Measurements from ENCODE around the gene CERS2.

Gene CERS2, protein sequence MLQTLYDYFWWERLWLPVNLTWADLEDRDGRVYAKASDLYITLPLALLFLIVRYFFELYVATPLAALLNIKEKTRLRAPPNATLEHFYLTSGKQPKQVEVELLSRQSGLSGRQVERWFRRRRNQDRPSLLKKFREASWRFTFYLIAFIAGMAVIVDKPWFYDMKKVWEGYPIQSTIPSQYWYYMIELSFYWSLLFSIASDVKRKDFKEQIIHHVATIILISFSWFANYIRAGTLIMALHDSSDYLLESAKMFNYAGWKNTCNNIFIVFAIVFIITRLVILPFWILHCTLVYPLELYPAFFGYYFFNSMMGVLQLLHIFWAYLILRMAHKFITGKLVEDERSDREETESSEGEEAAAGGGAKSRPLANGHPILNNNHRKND

DNA sequence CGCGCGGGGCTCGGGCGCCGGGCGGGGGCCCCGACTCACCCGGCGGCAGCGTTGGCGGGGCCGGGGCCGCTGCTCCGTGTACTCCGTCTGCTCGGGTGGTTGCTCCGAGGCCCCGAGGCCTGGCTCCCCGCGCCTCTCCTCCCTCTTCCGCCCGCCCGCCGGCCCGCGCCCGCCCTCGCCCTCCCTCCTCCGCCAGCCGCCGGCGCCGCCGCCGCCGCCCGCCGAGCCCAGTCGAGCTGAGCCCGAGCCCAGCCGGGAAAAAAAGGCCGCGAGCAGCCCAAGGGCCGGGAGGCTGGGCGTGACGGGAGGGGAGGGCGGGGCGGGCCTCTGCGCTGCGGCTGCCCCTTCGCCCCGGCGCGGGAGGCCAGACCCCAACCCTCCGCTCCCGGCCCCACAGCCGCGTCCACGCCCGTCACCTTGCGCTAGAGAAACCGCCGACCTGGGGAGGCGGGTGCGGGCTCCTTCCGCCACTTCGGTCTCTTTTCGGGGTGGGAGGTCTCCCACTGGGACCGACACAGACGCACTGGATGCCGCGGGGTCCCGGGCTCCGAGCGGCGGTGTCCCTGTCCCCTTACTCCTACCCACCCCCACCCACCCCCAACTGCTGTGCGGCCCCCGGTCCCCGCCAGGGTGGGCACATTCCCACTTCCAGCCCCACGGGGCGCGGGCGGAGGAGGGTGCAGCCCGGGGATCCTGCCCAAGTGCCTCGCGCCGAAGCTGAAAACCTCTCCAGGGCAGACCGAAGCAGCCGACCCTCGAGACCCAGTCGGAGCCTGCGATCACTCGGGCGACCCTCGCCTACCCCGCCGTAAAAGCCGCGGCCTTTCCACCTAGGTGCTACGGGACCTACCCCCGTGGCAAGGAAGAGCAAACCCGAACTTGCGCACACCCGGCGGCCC, at the start of gene CERS2:
Gene CERS2 (minus strand): TSS at position 256 of the 899 bp plus-strand sequence. CDS start 5,745 bp downstream, outside the sequence.
- in situ Hi-C loops (cut with MboI; ENCODE audit: low sequenced_read_pairs) = no loop called here

DNA sequence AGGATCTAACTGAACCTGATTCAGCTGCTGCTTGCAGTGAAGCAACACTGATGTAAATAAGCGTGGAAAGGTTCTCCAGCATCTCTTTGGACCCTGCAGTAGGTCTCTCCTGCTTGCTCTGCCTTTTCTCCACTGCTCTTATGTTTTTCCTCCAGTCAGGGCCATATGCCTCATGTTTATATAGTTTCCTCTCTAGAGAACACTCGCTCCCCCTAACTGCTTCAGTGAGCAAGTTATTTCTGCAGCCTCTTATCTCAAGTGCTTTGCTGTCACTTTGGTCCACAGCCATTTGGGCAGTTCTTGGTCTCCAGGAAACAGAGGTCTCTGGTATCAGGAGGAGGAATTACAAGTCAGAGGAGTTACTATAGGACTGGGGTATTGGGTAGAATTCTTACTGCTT, 38.9 kb upstream of the CERS2 start:
- in situ Hi-C loops (cut with MboI; ENCODE audit: low sequenced_read_pairs) = no loop called here

DNA sequence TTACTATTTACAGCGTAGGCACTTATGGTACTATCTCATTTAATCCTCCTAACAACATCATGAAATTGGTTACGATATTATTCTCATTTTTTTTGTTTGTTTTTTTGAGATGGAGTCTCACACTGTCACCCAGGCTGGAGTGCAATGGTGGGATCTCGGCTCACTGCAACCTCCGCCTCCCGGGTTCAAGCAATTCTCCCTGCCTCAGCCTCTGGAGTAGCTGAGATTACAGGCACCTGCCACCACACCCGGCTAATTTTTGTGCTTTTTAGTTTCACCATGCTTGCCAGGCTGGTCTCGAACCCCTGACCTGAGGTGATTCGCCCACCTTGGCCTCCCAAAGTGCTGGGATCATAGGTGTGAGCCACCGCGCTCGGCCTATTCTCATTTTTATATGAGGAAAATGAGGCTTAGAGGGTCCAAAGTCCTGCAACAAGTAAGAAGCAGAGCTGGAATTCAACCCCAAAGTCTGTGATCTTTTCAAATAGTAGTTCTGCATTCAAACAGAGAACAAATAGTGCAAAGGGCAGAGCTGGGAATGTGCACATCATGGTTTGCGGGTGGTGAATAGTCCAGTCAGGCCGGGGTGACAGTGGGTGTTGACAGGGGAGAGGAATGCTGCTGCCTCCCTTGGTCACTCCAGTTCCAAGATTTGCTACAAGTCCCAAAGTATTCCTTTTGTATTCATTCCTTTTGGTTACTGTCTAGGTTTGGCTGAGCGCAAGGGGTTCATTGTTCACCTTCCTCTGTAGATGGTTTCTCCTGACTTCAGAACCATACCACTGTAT, 38.2 kb upstream of the CERS2 start:
- in situ Hi-C loops (cut with MboI; ENCODE audit: low sequenced_read_pairs) = no loop called here

DNA sequence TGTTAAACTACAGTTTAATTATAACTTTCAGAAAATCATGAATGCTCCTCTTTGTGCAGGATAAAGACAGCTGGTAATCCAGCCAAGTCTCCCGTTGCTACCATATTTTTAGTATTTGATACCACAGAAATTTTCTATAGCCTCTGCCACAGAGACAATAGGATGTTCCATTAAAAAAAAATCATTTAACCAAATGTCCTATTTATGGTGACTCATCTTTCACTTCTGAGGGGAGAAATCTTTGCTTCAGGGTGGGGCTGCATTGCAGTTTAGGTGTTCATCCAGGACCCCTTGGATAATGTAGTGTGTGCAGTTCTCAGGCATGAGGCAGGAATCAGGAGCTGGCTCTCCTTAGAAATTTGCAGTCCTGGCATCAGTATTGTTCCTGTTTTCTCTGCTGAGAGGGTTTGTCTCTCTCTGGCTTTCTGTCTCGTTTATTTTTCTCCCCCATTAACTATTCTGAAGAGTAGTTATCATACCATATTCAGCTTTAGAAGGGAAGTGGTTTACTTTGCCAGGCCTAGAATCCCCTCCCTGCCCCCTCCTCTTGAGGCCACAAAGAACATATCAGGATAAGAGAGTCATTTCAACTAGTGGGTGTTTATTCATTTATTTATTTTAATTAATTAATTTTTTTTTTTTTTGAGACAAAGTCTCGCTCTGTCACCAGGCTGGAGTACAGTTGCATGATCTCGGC, 36.7 kb upstream of the CERS2 start:
- in situ Hi-C loops (cut with MboI; ENCODE audit: low sequenced_read_pairs) = no loop called here

DNA sequence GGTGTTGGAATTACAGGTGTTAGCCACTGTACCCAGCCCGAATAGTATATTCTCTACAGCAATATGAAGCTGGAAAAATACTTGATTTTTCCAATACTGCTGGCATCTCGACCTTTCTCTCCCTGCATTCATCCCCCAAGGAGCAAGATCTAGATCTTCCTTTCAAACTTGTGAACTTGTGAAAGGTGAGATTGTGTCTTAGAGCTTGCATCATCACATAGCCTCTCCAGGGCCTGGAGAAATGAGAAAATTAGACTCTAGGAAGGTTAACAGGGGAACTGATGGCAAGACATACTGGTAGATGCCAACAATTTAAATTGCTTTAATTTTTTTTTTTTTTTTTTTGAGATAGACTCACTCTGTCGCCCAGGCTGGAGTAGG, 35.7 kb upstream of the CERS2 start:
- in situ Hi-C loops (cut with MboI; ENCODE audit: low sequenced_read_pairs) = no loop called here

DNA sequence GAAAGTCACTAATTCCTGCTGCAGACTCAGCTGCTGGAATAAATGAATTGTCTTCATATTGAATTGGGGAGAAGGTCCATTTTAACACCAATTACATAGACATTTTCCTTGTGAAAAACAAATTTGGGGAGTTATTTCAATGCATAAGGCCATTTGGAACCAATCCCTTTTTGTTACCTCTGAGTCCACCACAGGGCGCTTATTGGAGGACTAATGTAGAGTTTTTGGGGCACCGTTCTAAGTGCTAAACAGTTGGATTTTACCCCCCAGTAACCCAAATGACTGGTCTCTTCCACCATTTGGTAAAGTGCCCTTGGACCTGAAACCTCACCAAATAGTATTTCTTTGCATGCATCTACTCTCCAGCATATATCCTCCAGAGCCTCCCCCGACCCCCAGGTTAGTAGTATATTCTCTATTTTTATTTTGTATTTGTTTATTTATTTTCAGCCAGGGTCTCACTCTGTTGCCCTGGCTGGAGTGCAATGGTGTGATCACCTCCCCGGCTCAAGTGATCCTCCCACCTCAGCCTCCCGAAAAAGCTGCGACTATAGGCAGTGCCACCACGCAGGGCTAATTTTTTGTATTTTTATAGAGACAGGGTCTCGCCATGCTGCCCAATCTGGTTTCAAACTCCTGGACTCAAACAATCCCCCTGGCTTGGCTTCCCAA, 35.2 kb upstream of the CERS2 start:
- in situ Hi-C loops (cut with MboI; ENCODE audit: low sequenced_read_pairs) = no loop called here

DNA sequence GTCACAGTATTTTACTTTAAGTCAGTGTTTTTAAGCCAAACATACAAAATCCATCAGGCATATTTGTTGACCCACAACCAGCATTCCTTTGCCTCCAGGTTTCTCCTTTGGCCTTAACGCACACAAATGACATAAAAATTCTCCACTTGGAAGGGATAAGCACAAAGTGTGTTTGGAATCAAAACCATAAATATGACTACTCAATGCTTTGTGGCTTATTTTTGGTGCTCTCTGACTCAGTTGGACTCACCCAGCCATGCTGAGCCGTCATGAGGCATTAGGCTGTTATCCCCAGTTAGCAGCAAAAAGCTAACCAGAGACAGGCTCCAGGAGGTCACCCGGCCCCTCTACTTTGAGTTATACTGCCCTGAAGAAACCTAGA, 34.6 kb upstream of the CERS2 start:
- in situ Hi-C loops (cut with MboI; ENCODE audit: low sequenced_read_pairs) = no loop called here

DNA sequence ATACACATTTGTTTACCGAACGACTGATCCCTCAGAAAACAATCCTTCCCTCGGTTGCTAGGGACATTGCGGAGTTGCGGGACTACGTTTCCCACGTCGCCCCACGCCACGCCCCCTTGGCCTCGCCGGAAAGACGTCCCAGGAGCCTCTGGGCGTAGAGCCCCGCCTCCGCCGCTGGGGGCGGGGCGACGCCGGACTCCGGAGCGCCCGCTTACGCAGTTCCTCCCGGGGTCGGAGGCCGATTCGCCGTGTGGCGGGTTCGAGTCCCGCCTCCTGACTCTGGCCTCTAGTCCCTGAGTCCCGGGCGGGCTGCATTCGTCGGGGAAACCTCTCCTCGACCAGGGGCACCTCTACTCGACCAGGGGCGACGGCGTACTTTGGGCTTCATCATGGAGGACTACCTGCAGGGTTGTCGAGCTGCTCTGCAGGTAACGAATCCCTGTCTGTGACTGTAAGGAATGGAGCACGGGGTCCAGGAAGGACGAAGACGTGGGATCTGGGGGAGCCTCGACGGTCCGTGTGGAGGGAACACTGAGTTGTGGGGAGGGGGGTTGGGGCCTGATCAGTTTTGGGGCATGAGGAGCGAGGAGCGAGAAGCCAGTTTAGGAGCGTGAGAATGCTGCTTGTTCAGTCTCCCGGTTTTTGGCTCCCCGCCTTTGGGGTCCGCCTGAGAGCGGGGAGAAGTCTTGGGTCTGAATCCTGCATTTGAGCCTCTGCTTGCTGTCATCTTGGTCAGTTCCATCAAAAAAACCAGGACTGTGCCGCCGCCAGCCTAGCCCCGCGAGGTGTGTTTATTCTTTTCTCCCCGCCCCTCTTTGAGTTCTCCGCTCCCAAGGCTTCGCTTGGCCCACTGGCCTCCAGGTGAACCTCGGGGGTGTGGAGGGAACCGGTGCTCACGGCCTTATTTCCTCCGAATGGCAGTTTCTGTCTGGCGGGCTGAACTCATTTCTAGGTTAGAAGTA, 33.9 kb upstream of the CERS2 start, which contains the start of gene PRUNE1:
Gene PRUNE1 (plus strand): TSS at position 206 of the 962 bp plus-strand sequence. CDS start 184 bp downstream, at position 390.
- in situ Hi-C loops (cut with MboI; ENCODE audit: low sequenced_read_pairs) = no loop called here

DNA sequence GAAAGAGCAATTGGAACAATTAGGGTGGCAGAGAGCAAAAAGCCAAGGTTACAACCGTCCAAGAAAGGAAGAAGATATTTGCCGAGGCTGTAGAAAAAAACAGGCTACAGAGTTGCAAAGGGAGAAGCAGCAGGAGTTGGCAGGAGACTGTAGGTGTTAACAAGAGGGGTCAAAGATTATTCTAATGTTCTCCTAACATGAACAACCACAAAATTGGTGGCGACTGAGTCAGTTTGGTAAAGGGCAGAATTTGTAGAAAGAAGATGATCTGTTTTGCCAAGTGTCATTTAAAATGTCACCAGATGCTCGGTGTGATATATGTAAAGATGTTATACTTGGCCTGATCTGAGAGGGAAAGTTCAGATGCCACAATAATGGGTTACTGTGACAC, 33.2 kb upstream of the CERS2 start:
- in situ Hi-C loops (cut with MboI; ENCODE audit: low sequenced_read_pairs) = no loop called here

DNA sequence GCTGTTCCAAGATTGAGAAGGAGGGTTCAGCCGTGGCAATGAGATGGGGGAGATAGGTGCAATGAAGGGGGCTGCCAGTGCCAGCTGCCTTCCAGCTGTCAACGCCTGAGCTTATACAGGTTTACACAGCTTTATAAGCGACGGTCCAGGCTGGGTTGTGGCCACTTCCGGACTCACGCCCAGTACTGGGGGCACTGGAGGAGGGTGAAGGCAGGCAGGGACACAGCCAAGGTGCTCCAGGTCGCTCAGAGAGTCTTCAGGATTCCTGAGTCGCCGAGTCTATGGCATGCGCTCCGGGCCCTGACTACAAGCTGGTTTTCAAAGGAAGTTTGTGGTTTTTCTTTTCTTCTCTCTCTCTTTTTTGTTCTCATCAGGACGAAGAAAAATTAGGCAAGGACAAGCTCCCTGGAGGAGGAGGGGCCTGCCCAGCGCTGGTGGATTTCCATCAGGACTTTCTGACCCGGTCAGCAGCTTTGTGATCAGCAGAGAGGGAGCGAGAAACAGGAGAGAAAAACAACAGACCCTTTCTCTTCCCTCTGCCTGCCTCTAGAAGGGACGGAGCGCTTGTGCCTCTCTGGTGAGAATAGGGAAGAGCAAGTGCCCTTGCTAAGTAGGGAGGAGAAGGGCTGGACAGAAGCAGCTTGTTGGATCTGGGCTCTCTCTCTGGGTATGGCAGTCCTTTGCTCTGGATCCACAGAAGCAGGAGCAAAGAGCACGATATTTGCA, 31.9 kb upstream of the CERS2 start, which contains the start of gene MINDY1:
Gene MINDY1 (minus strand): TSS at position 576 of the 726 bp plus-strand sequence. CDS start 4,285 bp downstream, outside the sequence.
- in situ Hi-C loops (cut with MboI; ENCODE audit: low sequenced_read_pairs) = no loop called here

DNA sequence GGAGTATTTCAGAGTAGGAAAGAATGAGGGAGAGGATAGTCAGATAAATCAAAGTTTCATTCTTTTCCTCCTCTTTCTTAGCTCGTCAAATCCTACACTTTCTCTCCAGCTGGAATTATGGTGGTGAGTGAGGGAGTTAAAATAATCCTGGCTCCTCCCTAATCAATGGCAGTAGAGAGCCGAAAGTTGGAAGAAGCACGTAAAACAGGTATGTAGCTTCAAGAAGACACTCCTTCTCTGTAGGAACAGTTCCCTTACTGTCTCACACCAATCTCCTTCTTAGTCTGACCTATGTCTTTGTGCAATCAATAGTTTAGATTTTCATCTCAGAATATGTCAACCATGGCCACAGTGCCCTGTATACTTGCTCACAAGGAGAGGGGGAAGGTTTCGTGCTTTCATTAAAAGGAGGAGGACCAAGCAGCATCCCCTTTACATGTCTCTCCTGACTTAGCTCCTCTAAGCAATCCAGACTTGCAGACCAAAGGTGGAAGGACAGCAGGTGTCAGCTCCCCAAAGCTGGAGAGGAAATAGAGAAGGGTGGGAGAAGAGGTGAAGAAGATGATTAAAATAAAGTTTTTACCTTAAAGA, 31.2 kb upstream of the CERS2 start:
- in situ Hi-C loops (cut with MboI; ENCODE audit: low sequenced_read_pairs) = no loop called here

DNA sequence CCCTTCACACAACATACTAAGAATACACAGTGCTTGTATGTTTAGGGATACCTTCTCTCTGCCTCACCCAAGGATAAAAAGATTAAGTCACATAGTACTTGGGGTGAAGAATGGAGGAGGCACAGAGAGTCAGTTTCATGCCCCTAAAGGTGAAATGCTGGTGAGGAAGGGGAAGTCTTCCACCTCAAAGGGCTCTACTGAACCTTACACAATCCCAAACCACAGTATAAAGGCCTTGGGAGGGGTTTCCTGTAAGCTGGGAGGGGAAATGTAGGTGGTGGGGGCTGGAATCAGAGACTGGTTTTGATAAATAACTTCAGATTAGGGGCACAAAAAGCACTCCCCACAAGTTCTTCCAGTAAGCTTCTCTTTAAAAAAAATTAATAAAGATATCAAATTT, 28.5 kb upstream of the CERS2 start:
- in situ Hi-C loops (cut with MboI; ENCODE audit: low sequenced_read_pairs) = no loop called here

DNA sequence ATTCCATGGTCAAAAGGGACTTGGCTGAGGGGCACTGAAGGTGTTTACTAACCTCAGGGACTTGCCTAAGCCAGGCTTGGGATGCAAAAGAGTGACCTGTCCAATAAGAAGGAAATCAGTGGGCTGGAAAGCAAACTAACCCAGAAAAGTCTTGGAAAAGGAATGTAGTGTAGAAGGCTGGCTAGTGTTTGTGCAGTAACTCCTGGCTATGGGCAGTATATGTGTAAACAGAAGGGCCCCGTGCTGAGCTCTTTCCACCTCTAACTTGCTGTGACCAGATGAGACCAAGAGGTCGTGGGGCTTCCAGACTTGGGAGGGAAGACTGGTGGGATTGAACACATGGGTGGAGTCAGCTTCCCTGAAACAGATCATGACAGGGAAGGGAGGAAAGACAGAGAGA, 28.0 kb upstream of the CERS2 start:
- in situ Hi-C loops (cut with MboI; ENCODE audit: low sequenced_read_pairs) = no loop called here

DNA sequence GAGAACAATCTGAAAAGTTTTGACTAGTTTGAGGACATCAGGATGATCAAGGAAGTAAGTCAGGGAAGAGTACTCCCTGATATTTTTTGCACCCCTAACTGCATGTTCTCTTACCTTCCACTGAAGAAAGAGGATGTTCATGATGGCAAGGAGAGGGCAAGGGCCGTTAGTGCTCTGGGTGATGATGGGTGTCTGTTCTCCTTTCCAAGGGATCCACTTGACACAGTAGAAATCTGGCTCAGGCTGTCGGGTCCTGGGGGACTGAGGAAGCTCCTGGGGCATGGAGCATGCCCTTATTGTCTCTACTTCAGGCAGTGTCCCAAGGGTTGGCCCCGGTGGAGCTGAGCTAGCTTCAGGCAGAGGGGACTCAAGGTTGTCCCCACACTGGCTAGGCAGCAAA, 27.4 kb upstream of the CERS2 start:
- in situ Hi-C loops (cut with MboI; ENCODE audit: low sequenced_read_pairs) = no loop called here

DNA sequence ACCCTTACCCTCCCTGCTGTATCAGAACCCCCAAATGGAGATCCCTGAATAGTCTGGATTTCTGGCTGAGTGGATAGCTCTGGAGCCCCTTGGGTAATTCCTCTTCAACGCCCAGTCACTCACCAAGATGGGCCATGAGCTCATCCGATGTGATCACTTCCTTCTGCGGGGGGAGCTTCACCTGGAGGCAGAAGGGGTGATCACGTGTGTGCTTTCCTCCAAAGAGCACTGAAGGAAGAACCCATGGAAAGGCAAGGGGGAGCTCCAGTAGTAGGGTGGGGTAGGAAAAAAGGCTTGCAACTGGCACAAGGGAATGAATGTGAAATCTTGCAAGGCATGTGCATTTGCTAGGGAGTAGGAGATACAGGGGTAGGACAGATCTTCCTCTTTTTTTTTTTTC, 27.0 kb upstream of the CERS2 start:
- in situ Hi-C loops (cut with MboI; ENCODE audit: low sequenced_read_pairs) = no loop called here

DNA sequence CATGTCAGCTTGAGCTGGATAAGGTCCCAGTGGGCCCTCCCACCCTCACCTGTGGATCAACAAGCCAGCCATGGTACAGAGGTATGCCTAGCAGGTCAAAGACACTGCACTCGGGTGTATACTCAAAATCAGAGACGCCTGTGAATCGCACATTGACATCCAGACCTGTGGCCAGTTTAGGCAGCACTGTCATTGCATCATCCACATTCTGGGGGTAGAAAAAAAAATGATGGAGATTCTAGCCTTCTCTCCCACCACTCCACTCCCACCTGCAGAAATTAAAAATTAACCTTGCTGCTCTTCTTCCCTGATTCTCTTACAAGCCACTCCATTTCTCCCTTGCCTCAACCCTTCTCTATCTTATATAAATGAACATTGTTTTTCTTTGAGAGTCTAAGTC, 25.8 kb upstream of the CERS2 start:
- in situ Hi-C loops (cut with MboI; ENCODE audit: low sequenced_read_pairs) = no loop called here

DNA sequence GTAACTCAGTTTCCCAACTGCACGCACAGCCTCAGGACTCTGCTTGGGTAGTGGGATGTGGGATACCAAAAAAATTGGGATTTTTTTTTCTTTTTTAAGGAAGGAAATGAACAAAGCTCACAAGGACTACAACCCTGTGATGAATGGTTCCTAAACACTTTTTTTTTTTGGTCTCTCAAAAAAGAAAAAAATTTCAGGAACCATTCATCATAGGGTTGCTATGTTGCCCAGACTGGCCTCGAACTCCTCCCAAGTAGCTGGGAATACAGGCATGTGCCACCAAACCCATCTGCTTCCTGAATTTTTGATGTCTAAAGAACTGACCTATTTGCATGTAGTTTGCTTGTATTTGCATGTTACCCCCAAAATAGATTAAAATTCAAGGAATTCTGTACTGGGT, 25.3 kb upstream of the CERS2 start:
- in situ Hi-C loops (cut with MboI; ENCODE audit: low sequenced_read_pairs) = no loop called here

Measured in hTERT RPE-1 (cell line).